IMR-90 (cell line): ENCODE results near the gene NDUFB11. TPM values are rescaled to one million over a fixed set of nuclear protein-coding genes. Genes with fewer than 3 reads are reported as not detected.

Experiments
- ATAC-seq: fragments of 200-7000 bp; cut with Tn5 transposase; 2 replicates; pipeline ENCODE4 v1.9.1; 2020; ENCODE audit warnings: low read depth, mild to moderate bottlenecking, moderate library complexity
- BruUV-seq: library from RNA; stranded (reverse); fragments of 400-500 nt; replicated peaks from 2 replicates; lab custom pipeline; 2021; lab: Mats Ljungman, UMichigan
- CTCF ChIA-PET: fragments of 300-600 bp; formaldehyde crosslinking; extraction: SDS; loops from one replicate; lab custom pipeline; 2021; ENCODE audit warnings: antibody characterized with exemption; lab: Yijun Ruan, JAX
- POLR2A ChIA-PET: fragments of 300-600 bp; sonication (Branson Sonifier 250); formaldehyde crosslinking; loops from one replicate; lab custom pipeline; 2022; ENCODE audit warnings: antibody characterized with exemption; ENCODE audit not compliant: unreplicated experiment; lab: Charles Lee
- DNase-seq: peaks from one replicate; pipeline ENCODE4 v3.0.0; 2013
- H2AFZ ChIP-seq: replicated peaks from 2 replicates; pipeline ENCODE3; 2013; ENCODE audit warnings: low read length, mild to moderate bottlenecking; ENCODE audit not compliant: poor library complexity
- H2AK5ac ChIP-seq: 2 replicates; pipeline ENCODE4 v1.6.1; 2013; ENCODE audit warnings: low read depth, low read length, inconsistent platforms
- H2AK9ac ChIP-seq: replicated peaks from 2 replicates; pipeline ENCODE3; 2013; ENCODE audit warnings: mild to moderate bottlenecking, low read depth, low read length, moderate library complexity; ENCODE audit not compliant: poor library complexity
- H2BK120ac ChIP-seq: 2 replicates; pipeline ENCODE4 v1.6.1; 2013; ENCODE audit warnings: low read depth, low read length, inconsistent platforms
- H2BK15ac ChIP-seq: 3 replicates; pipeline ENCODE4 v1.6.1; 2013; ENCODE audit warnings: low read depth, low read length, inconsistent platforms
- H2BK20ac ChIP-seq: 2 replicates; pipeline ENCODE4 v1.6.1; 2013; ENCODE audit warnings: low read depth, mild to moderate bottlenecking, inconsistent platforms, low read length, moderate library complexity
- H2BK5ac ChIP-seq: 2 replicates; pipeline ENCODE4 v1.6.1; 2013; ENCODE audit warnings: mild to moderate bottlenecking, low read depth, low read length, inconsistent platforms; ENCODE audit not compliant: poor library complexity, severe bottlenecking
- H3K14ac ChIP-seq: replicated peaks from 2 replicates; pipeline ENCODE4 v1.6.1; 2013; ENCODE audit warnings: low read depth, low read length, inconsistent platforms
- H3K18ac ChIP-seq: 2 replicates; pipeline ENCODE4 v1.6.1; 2013; ENCODE audit warnings: low read depth, low read length, control low read depth
- H3K23ac ChIP-seq: 2 replicates; pipeline ENCODE4 v1.6.1; 2013; ENCODE audit warnings: low read depth, low read length, inconsistent platforms
- H3K27ac ChIP-seq: 2 replicates; pipeline ENCODE4 v1.5.1; 2013; ENCODE audit warnings: mild to moderate bottlenecking, control low read depth, low read length; ENCODE audit not compliant: insufficient read depth
- H3K27me3 ChIP-seq: 2 replicates; pipeline ENCODE4 v1.6.1; 2013; ENCODE audit warnings: low read length; ENCODE audit not compliant: control insufficient read depth, insufficient read depth
- H3K36me3 ChIP-seq: 2 replicates; pipeline ENCODE4 v1.6.1; 2013; ENCODE audit warnings: low read length, mixed read lengths; ENCODE audit not compliant: control insufficient read depth, insufficient read depth
- H3K4ac ChIP-seq: 2 replicates; pipeline ENCODE4 v1.6.1; 2013; ENCODE audit warnings: low read depth, low read length, inconsistent platforms
- H3K4me1 ChIP-seq: 2 replicates; pipeline ENCODE4 v1.6.1; 2013; ENCODE audit warnings: low read length, mixed read lengths; ENCODE audit not compliant: control insufficient read depth, insufficient read depth
- H3K4me2 ChIP-seq: 2 replicates; pipeline ENCODE4 v1.6.1; 2013; ENCODE audit warnings: low read depth, mild to moderate bottlenecking, control low read depth, low read length, moderate library complexity
- H3K4me3 ChIP-seq: 2 replicates; pipeline ENCODE4 v1.5.1; 2013; ENCODE audit warnings: low read depth, mild to moderate bottlenecking, control low read depth, low read length, moderate library complexity; ENCODE audit not compliant: insufficient read depth
- H3K56ac ChIP-seq: 2 replicates; pipeline ENCODE4 v1.6.1; 2013; ENCODE audit warnings: low read length, inconsistent platforms; ENCODE audit not compliant: insufficient read depth; ENCODE audit errors: extremely low read depth
- H3K79me1 ChIP-seq, 2 experiments: 2 replicates each; pipeline ENCODE4 v1.6.1; 2013; ENCODE audit warnings: low read length in 2 of 2, inconsistent platforms in 1 of 2, low read depth in 1 of 2
- H3K9ac ChIP-seq: 2 replicates; pipeline ENCODE4 v1.6.1; 2013; ENCODE audit warnings: low read depth, low read length, control low read depth
- H3K9me1 ChIP-seq: 2 replicates; pipeline ENCODE4 v1.6.1; 2013; ENCODE audit warnings: low read length, inconsistent platforms; ENCODE audit not compliant: insufficient read depth
- H3K9me3 ChIP-seq: 2 replicates; pipeline ENCODE4 v1.6.1; 2013; ENCODE audit warnings: low read length; ENCODE audit not compliant: control insufficient read depth, insufficient read depth
- H4K20me1 ChIP-seq: 2 replicates; pipeline ENCODE4 v1.6.1; 2013; ENCODE audit warnings: low read length, inconsistent platforms; ENCODE audit not compliant: insufficient read depth
- H4K5ac ChIP-seq: 2 replicates; pipeline ENCODE4 v1.6.1; 2013; ENCODE audit warnings: mild to moderate bottlenecking, low read depth, low read length, control low read depth
- H4K8ac ChIP-seq, 2 experiments: 2 replicates each; pipeline ENCODE4 v1.6.1; 2013; ENCODE audit warnings: low read depth in 2 of 2, low read length in 2 of 2, control low read depth in 1 of 2, inconsistent platforms in 1 of 2
- H4K91ac ChIP-seq: 2 replicates; pipeline ENCODE4 v1.6.1; 2013; ENCODE audit warnings: low read depth, low read length, inconsistent platforms; ENCODE audit not compliant: insufficient read depth
- CEBPB ChIP-seq: IDR thresholded peaks from 2 replicates; pipeline ENCODE4 v1.6.1; 2012; ENCODE audit warnings: low read depth, low read length, improper control_type of control experiment
- RAD21 ChIP-seq: IDR thresholded peaks from 2 replicates; pipeline ENCODE4 v1.6.1; 2012; ENCODE audit warnings: low read length, improper control_type of control experiment
- WGBS, 2 experiments: methylation state at CpG; one replicate each; pipeline versions ENCODE4 v1.1.5 to v1.1.7; 2013; ENCODE audit warnings: missing lambda C conversion rate in 2 of 2; ENCODE audit not compliant: insufficient read length in 1 of 2; ENCODE audit errors: extremely low coverage in 2 of 2; 5-methylcytosine and 5-hydroxymethylcytosine counted together
- dilution Hi-C: fragments of 300-500 bp; cut with HindIII; formaldehyde crosslinking; loops from one replicate; pipeline ENCODE4 v1.14.3; 2018; ENCODE audit warnings: low sequenced_read_pairs; ENCODE audit not compliant: unreplicated experiment
- in situ Hi-C: fragments of 300-500 bp; cut with MboI; formaldehyde crosslinking; loops from 3 replicates; pipeline ENCODE4 v1.14.3; 2019; ENCODE audit warnings: low sequenced_read_pairs, inconsistent platforms, mixed read lengths
- intact Hi-C: fragments of 100-400 bp; cut with micrococcal nuclease; formaldehyde crosslinking; loops from 2 replicates; pipeline ENCODE4 v1.10.0; 2022
- polyA plus RNA-seq, 3 experiments: library from polyadenylated mRNA; depleted of rRNA; stranded (reverse); fragments of >200 nt; gene quantifications; 2 replicates each; pipeline ENCODE4 v1.2.3, GENCODE V29; 2012; ENCODE audit warnings: low replicate concordance in 1 of 3
- total RNA-seq: library from RNA; depleted of rRNA; stranded (reverse); fragments of >200 nt; gene quantifications from 2 replicates; pipeline ENCODE4 v1.2.3, GENCODE V29; 2012

The NDUFB11 gene
- total and polyA plus RNA-seq, 2 of the 4 experiments (the other 2 are of a cell fraction): 17.0 to 58.3 TPM

DNA sequence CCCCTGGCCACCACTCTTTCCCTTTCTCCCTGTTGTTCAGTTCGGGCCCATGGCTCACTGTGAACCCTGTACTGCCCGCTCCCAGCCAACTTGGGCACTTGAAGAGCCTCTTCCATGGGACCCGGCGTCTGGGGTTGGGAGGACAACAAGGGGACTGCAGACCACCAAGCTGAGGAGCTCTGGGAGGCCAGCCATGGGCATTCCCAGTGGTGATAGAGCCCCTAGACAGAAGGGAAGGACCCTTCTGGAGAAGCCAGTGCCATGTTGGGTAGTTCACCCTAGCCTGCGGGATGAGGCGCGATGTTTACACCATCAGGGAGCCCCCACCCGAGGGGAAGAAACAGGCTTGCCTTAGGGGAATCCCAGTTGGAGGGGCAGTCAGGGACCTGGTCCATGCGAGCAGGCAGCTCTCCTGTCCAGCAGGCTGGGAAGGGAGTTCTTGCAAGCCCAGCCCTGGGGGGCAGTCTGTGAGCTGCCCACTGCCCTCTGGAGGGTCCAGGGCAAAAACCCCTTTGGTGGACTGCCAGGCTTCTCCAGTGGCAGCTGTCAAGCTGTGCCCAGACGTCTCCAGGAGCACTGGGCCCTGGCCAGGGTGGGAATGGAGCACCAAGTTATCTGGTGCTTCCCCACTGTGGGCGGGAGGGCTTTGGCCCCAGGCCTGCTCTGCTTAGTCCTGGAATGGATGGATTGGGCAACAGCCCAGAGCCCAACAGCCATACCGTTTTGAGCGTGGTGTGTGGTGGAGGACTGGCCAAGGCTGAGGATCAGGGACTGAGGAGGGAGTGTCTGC, 25.4 kb upstream of the NDUFB11 start:
- Histone ChIP-seq H4K5ac (no peak overlapping the region), H3K56ac (no peak overlapping the region), H3K36me3 (peaks cover 28% of the 10 kb centered on the region), H3K4me2 (no peak overlapping the region), H2BK15ac (no peak overlapping the region), H3K27me3 (peaks cover 8% of the 10 kb centered on the region; the same call in 1 of the 2 replicates), H3K9me3 (no peaks in the 10 kb centered on the region), H2BK120ac (no peak overlapping the region), H3K4me3 (no peak overlapping the region), H3K14ac (no peak overlapping the region), H3K18ac (no peak overlapping the region), H2BK5ac (no peak overlapping the region), H3K23ac (no peak overlapping the region), H2AFZ (no peak overlapping the region), H4K8ac (no peak overlapping the region), H3K4ac (no peak overlapping the region), H3K79me1 (peaks cover 0 to 11% of the 10 kb centered on the region in 2 experiments; a peak in 1 of 4 replicates), H3K9me1 (0 out of 2 replicates have a peak, but pooled peaks cover 4% of the 10 kb centered on the region), H4K20me1 (peaks cover 25% of the 10 kb centered on the region), H2BK20ac (no peak overlapping the region), H2AK5ac (no peak overlapping the region), H3K27ac (no peak overlapping the region), H2AK9ac (no peak overlapping the region), H3K9ac (no peak overlapping the region), H4K91ac (no peak overlapping the region), H3K4me1 (no peaks in the 10 kb centered on the region)
- peak; percentile 54 for DNase-seq
- BruUV-seq: no TSS peak
- in situ Hi-C loops: no loop called here
- intact Hi-C loops: no loop called here
- TF ChIP-seq RAD21 (no peak), CEBPB (peak; percentile 83)
- ChIA-PET POLR2A (no interaction called here), CTCF (no interaction called here)
- dilution Hi-C loops: no loop called here
- ATAC-seq: peak; percentile 80
- WGBS, 2 experiments: 60% methylated on average over 1 of the region's 13 CpGs; no CpG with 5 or more reads in 1 of the 2 experiments
